Fibroblast of lung (primary cell): ENCODE data around the gene SALL3. TPM values are rescaled to one million over a fixed set of nuclear protein-coding genes. Genes with fewer than 3 reads are reported as not detected.
"Not testable (repeated sequence)": the region's sequence is repeated elsewhere in the genome, so short reads cannot be mapped to it uniquely, and the experiment has no call there.

Experiments
- DNase-seq, 2 donors: peaks; one replicate each; pipeline versions ENCODE4 v3.0.0 to v3.0.0-alpha.2; 2010; ENCODE audit warnings: low read depth in 2 of 2
- H2AFZ ChIP-seq: 2 replicates; pipeline ENCODE4 v1.5.1; 2012; ENCODE audit warnings: low read length, control low read depth, inconsistent platforms
- H3K27ac ChIP-seq: 2 replicates; pipeline ENCODE4 v1.5.1; 2011; ENCODE audit warnings: low read length, control low read depth; ENCODE audit not compliant: insufficient read depth
- H3K27me3 ChIP-seq: 2 replicates; pipeline ENCODE4 v1.5.1; 2011; ENCODE audit warnings: mild to moderate bottlenecking, low read length; ENCODE audit not compliant: control insufficient read depth, insufficient read depth
- H3K36me3 ChIP-seq: 2 replicates; pipeline ENCODE4 v1.5.1; 2011; ENCODE audit warnings: low read length; ENCODE audit not compliant: control insufficient read depth, insufficient read depth
- H3K4me1 ChIP-seq: 2 replicates; pipeline ENCODE4 v1.5.1; 2011; ENCODE audit warnings: low read length; ENCODE audit not compliant: control insufficient read depth, insufficient read depth; ENCODE audit errors: extremely low read depth
- H3K4me2 ChIP-seq: 2 replicates; pipeline ENCODE4 v1.5.1; 2011; ENCODE audit warnings: low read length, control low read depth; ENCODE audit not compliant: insufficient read depth; ENCODE audit errors: extremely low read depth
- H3K4me3 ChIP-seq, 4 experiments: fragments of 200-600 bp in 1 of 4; sonication (generic) in 1 of 4; replicated peaks in 1 of 4; 2 replicates each; pipeline ENCODE4 v1.5.1; 2011 to 2016; ENCODE audit warnings: low read length in 4 of 4, low read depth in 3 of 4, mild to moderate bottlenecking in 3 of 4, control low read depth in 2 of 4, inconsistent platforms in 1 of 4, mixed read lengths in 1 of 4; ENCODE audit not compliant: insufficient read depth in 1 of 4; ENCODE audit errors: control extremely low read depth in 1 of 4
- H3K79me2 ChIP-seq: 2 replicates; pipeline ENCODE4 v1.5.1; 2012; ENCODE audit warnings: mild to moderate bottlenecking, low read length, inconsistent platforms; ENCODE audit not compliant: control insufficient read depth, insufficient read depth
- H3K9ac ChIP-seq: 2 replicates; pipeline ENCODE4 v1.5.1; 2011; ENCODE audit warnings: mild to moderate bottlenecking, low read length, control low read depth; ENCODE audit not compliant: insufficient read depth
- H3K9me3 ChIP-seq: 2 replicates; pipeline ENCODE4 v1.5.1; 2012; ENCODE audit warnings: low read depth, low read length; ENCODE audit not compliant: control insufficient read depth, insufficient read depth
- H4K20me1 ChIP-seq: 2 replicates; pipeline ENCODE4 v1.5.1; 2011; ENCODE audit warnings: low read length; ENCODE audit not compliant: control insufficient read depth, insufficient read depth; ENCODE audit errors: extremely low read depth
- EZH2 ChIP-seq: IDR thresholded peaks from 2 replicates; pipeline ENCODE4 v1.5.1; 2012; ENCODE audit warnings: low read length, control low read depth, mild to moderate bottlenecking; ENCODE audit errors: missing control alignments
- polyA plus RNA-seq, 2 donors: library from polyadenylated mRNA; depleted of rRNA in 1 of 2; stranded (reverse) in 1 of 2; unstranded in 1 of 2; fragments of >200 nt; gene quantifications; 2 replicates each; pipeline ENCODE4 v1.2.1, GENCODE V29; 2011 to 2012; ENCODE audit warnings: missing spikeins in 1 of 2
- total RNA-seq: library from RNA; depleted of rRNA; stranded (reverse); fragments of >200 nt; gene quantifications from 2 replicates; pipeline ENCODE4 v1.2.1, GENCODE V29; 2014
- TF ChIP-seq, protein P1 (sequence below), 2 donors: IDR thresholded peaks in 1 of 2; conservative IDR thresholded peaks in 1 of 2; 1 replicate in 1 of 2; 2 replicates in 1 of 2; pipeline ENCODE4 v1.5.1; 2011 to 2012; ENCODE audit warnings: low read length in 2 of 2, control low read depth in 1 of 2, inconsistent platforms in 1 of 2, low read depth in 1 of 2, mild to moderate bottlenecking in 1 of 2

The SALL3 gene
- total and polyA plus RNA-seq, 2 donors (not counting 1 experiment from before 2014, with no cell fraction given) = not detected

DNA sequence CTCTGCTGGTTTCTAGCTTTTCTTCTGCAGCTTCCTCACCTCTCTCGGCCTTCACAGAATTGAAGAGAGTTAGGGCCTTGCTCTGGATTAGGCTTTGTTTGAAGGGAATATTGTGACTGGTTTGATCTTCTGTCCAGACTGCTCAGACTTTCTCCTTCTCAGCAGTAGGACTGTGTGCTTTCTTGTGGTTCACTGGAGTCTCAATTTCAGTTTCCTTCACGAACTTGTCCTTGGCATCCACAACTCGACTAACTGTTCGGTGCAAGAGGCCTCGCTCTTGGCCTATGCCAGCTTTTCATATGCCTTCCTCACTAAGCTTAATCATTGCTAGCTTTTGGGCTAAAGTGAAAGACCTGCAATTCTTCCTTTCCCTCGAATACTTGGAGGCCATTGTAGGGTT is 18.9 kb upstream of the SALL3 start:
- Histone ChIP-seq H3K79me2 (no peaks in the 10 kb centered on the region), H3K27ac (no peak overlapping the region), H3K4me3 (no peak overlapping the region), H3K9ac (no peak overlapping the region), H3K9me3 (peaks cover 5% of the 10 kb centered on the region), H3K4me2 (no peak overlapping the region), H2AFZ (no peak overlapping the region), H4K20me1 (no peaks in the 10 kb centered on the region), H3K27me3 (no peaks in the 10 kb centered on the region), H3K4me1 (no peaks in the 10 kb centered on the region), H3K36me3 (no peaks in the 10 kb centered on the region)
- DNase-seq = no peak
- TF ChIP-seq, protein P1, sequence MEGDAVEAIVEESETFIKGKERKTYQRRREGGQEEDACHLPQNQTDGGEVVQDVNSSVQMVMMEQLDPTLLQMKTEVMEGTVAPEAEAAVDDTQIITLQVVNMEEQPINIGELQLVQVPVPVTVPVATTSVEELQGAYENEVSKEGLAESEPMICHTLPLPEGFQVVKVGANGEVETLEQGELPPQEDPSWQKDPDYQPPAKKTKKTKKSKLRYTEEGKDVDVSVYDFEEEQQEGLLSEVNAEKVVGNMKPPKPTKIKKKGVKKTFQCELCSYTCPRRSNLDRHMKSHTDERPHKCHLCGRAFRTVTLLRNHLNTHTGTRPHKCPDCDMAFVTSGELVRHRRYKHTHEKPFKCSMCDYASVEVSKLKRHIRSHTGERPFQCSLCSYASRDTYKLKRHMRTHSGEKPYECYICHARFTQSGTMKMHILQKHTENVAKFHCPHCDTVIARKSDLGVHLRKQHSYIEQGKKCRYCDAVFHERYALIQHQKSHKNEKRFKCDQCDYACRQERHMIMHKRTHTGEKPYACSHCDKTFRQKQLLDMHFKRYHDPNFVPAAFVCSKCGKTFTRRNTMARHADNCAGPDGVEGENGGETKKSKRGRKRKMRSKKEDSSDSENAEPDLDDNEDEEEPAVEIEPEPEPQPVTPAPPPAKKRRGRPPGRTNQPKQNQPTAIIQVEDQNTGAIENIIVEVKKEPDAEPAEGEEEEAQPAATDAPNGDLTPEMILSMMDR (conservative IDR thresholded peaks at IDR 0.05 in 1 of 2, IDR thresholded peaks at IDR 0.05 in 1 of 2; ENCODE audit: low read depth in 1 of 2, low read length in 2 of 2) = no peak
- TF ChIP-seq EZH2 = no peak

DNA sequence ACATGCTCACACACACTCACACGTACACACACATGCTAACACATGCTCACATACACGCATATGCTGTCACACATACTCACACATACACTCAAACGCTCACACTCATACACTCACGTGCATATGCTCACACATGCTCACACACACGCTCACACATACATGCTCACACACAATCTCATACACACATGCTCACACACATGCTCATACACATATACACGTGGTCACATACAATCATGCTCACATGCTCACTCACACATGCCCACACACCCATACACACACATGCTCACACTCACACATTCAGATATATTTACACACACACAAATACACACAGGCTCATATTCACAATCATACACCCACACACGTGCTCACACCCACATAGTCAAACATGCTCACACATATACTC is 17.5 kb upstream of the SALL3 start:
- TF ChIP-seq EZH2 = no peak
- TF ChIP-seq, protein P1 (conservative IDR thresholded peaks at IDR 0.05 in 1 of 2, IDR thresholded peaks at IDR 0.05 in 1 of 2; ENCODE audit: low read depth in 1 of 2, low read length in 2 of 2) = no peak
- Histone ChIP-seq H3K4me1 (no peaks in the 10 kb centered on the region), H4K20me1 (no peaks in the 10 kb centered on the region), H3K9me3 (peaks cover 5% of the 10 kb centered on the region), H3K27ac (no peak overlapping the region), H3K27me3 (no peaks in the 10 kb centered on the region), H3K36me3 (no peaks in the 10 kb centered on the region), H3K9ac (no peak overlapping the region), H2AFZ (no peak overlapping the region), H3K4me3 (no peak overlapping the region), H3K4me2 (no peak overlapping the region), H3K79me2 (no peaks in the 10 kb centered on the region)
- DNase-seq = no peak

DNA sequence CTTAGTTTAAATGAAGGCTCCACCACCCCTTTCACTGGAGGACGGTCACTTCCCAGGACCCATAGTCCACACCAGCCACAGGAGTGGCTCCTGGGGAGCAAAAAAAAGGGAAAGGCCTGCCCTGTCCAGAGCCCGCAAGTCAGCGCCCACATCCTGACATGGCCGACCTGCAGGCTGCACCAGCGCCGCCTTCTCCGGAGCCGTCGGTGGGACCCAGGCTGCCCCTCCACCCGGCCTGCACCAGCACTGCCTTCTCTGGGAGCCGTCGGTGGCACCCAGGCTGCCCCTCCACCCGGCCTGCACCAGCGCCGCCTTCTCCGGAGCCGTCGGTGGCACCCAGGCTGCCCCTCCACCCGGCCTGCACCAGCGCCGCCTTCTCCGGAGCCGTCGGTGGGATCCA is 14.9 kb upstream of the SALL3 start:
- H3K36me3 ChIP-seq, H3K27me3 ChIP-seq, H2AFZ ChIP-seq, DNase-seq, H3K4me3 ChIP-seq, H3K9ac ChIP-seq, H3K4me2 ChIP-seq, H3K9me3 ChIP-seq, H3K79me2 ChIP-seq, H4K20me1 ChIP-seq, H3K27ac ChIP-seq, H3K4me1 ChIP-seq: not testable (repeated sequence)
